Measurements from ENCODE around the gene TBC1D5.
A peak's percentile ranks its signal among the peaks of the same experiment; 100 is the strongest.
"Not testable (repeated sequence)": the region's sequence is repeated elsewhere in the genome, so short reads cannot be mapped to it uniquely, and the experiment has no call there.

The TBC1D5 gene

DNA sequence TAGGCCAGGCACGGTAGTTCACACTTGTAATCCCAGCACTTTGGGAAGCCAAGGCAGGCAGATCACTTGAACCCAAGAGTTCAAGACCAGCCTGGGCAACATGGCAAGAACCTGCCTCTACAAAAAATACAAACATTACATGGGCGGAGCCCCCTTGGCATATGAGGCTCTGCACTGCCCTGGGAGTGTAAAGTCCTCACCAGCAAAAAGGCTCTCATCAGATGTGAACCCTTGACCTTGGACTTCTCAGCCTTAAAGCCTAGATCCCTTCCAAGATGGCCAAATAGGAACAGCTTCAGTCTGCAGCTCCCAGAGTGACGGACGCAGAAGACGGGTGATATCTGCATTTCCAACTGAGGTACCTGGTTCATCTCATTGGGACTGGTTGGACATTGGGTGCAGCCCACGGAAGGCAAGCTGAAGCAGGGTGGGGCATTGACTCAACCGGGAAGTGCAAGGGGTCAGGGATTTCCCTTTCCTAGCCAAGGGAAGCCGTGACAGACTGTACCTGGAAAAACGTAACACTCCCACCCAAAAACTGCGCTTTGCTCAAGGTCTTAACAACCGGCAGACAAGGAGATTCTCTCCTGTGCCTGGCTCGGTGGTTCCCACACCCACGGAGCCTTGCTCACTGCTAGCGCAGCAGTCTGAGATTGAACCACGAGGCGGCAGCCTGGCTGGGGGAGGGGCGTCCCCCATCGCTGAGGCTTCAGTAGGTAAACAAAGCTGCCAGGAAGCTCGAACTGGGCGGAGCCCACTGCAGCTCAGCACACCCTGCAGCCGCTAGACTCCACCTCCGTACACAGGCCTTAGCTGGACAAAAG, 49.4 kb downstream of the TBC1D5 start:
- peaks cover 22% of the 10 kb centered on the region for H3K79me1 ChIP-seq (replicated peaks; ENCODE audit: low read length, poor library complexity, severe bottlenecking)
- not testable (repeated sequence) for H3K36me3 ChIP-seq (ENCODE audit: control insufficient read depth in 1 of 2, insufficient read depth in 2 of 2, low read depth in 1 of 2, low read length in 2 of 2); H4K8ac ChIP-seq (ENCODE audit: low read length); H2BK12ac ChIP-seq (ENCODE audit: low read length in 2 of 2); H3K4ac ChIP-seq (ENCODE audit: low read depth in 1 of 2, low read length in 2 of 2); H3K18ac ChIP-seq (ENCODE audit: low read depth in 1 of 2, low read length in 2 of 2); H3K4me3 ChIP-seq (ENCODE audit: insufficient read depth in 1 of 2, low read depth in 1 of 2, low read length in 2 of 2); H2BK120ac ChIP-seq (ENCODE audit: low read depth, low read length); DNase-seq; H3K27me3 ChIP-seq (ENCODE audit: control insufficient read depth in 1 of 2, insufficient read depth in 1 of 2, low read length in 2 of 2); H3K23ac ChIP-seq (ENCODE audit: low read length in 2 of 2); H3K4me1 ChIP-seq (ENCODE audit: control insufficient read depth, insufficient read depth, low read depth, low read length); H3K9me3 ChIP-seq (ENCODE audit: control insufficient read depth, low read length); H3K14ac ChIP-seq (ENCODE audit: low read length in 2 of 2); H2BK5ac ChIP-seq (ENCODE audit: low read depth, low read length, poor library complexity, severe bottlenecking); H2AK5ac ChIP-seq (ENCODE audit: low read length, severe bottlenecking); H3K4me2 ChIP-seq (ENCODE audit: low read length, poor library complexity, severe bottlenecking); H2AFZ ChIP-seq (ENCODE audit: low read depth, low read length); H3K9ac ChIP-seq (ENCODE audit: low read length); H4K91ac ChIP-seq (ENCODE audit: low read length); H3K27ac ChIP-seq (ENCODE audit: low read length, poor library complexity, severe bottlenecking)
- H2BK15ac ChIP-seq (ENCODE audit: low read depth, poor library complexity, severe bottlenecking) = peak overlapping the region; percentile 53
- 98% methylated on average over 22 of the region's 22 CpGs for WGBS

GRCh38 chr3:17687566-17687965, 54.9 kb downstream of the TBC1D5 start:
- no peak overlapping the region for H2BK12ac ChIP-seq (ENCODE audit: low read length in 2 of 2)
- no peaks in the 10 kb centered on the region for H3K36me3 ChIP-seq (ENCODE audit: control insufficient read depth in 1 of 2, insufficient read depth in 2 of 2, low read depth in 1 of 2, low read length in 2 of 2)
- no peak overlapping the region for H2BK15ac ChIP-seq (ENCODE audit: low read depth, poor library complexity, severe bottlenecking)
- no peak overlapping the region for H4K8ac ChIP-seq (ENCODE audit: low read length)
- WGBS = 100% methylated on average over 1 of the region's 1 CpG
- H2BK120ac ChIP-seq (ENCODE audit: low read depth, low read length) = no peak overlapping the region
- no peak overlapping the region for H3K9ac ChIP-seq (ENCODE audit: low read length)
- no peak overlapping the region for H2AK5ac ChIP-seq (ENCODE audit: low read length, severe bottlenecking)
- no peak overlapping the region for H3K14ac ChIP-seq (ENCODE audit: low read length in 2 of 2)
- no peak overlapping the region for H3K18ac ChIP-seq (ENCODE audit: low read depth in 1 of 2, low read length in 2 of 2)
- no peaks in the 10 kb centered on the region for H3K27me3 ChIP-seq (ENCODE audit: control insufficient read depth in 1 of 2, insufficient read depth in 1 of 2, low read length in 2 of 2)
- no peaks in the 10 kb centered on the region for H3K9me3 ChIP-seq (ENCODE audit: control insufficient read depth, low read length)
- H3K4me3 ChIP-seq (ENCODE audit: insufficient read depth in 1 of 2, low read depth in 1 of 2, low read length in 2 of 2) = no peak overlapping the region
- no peak overlapping the region for H3K27ac ChIP-seq (ENCODE audit: low read length, poor library complexity, severe bottlenecking)
- H3K4me2 ChIP-seq (ENCODE audit: low read length, poor library complexity, severe bottlenecking) = no peak overlapping the region
- H3K4ac ChIP-seq (ENCODE audit: low read depth in 1 of 2, low read length in 2 of 2) = no peak overlapping the region
- peaks cover 13% of the 10 kb centered on the region for H3K79me1 ChIP-seq (replicated peaks; ENCODE audit: low read length, poor library complexity, severe bottlenecking)
- H3K23ac ChIP-seq (ENCODE audit: low read length in 2 of 2) = no peak overlapping the region
- no peaks in the 10 kb centered on the region for H3K4me1 ChIP-seq (ENCODE audit: control insufficient read depth, insufficient read depth, low read depth, low read length)
- no peak overlapping the region for H2BK5ac ChIP-seq (ENCODE audit: low read depth, low read length, poor library complexity, severe bottlenecking)
- DNase-seq = no peak
- no peak overlapping the region for H2AFZ ChIP-seq (ENCODE audit: low read depth, low read length)
- H4K91ac ChIP-seq (ENCODE audit: low read length) = no peak overlapping the region

GRCh38 chr3:17686613-17687012, 55.8 kb downstream of the TBC1D5 start:
- H3K36me3 ChIP-seq (ENCODE audit: control insufficient read depth in 1 of 2, insufficient read depth in 2 of 2, low read depth in 1 of 2, low read length in 2 of 2) = no peaks in the 10 kb centered on the region
- no peak overlapping the region for H2BK15ac ChIP-seq (ENCODE audit: low read depth, poor library complexity, severe bottlenecking)
- H3K4me2 ChIP-seq (ENCODE audit: low read length, poor library complexity, severe bottlenecking) = no peak overlapping the region
- no peak overlapping the region for H2AK5ac ChIP-seq (ENCODE audit: low read length, severe bottlenecking)
- H3K18ac ChIP-seq (ENCODE audit: low read depth in 1 of 2, low read length in 2 of 2) = no peak overlapping the region
- no peak overlapping the region for H2AFZ ChIP-seq (ENCODE audit: low read depth, low read length)
- peak; percentile 41 for DNase-seq
- H3K23ac ChIP-seq (ENCODE audit: low read length in 2 of 2) = no peak overlapping the region
- H3K14ac ChIP-seq (ENCODE audit: low read length in 2 of 2) = no peak overlapping the region
- no peak overlapping the region for H3K9ac ChIP-seq (ENCODE audit: low read length)
- H3K4me1 ChIP-seq (ENCODE audit: control insufficient read depth, insufficient read depth, low read depth, low read length) = no peaks in the 10 kb centered on the region
- no peak overlapping the region for H3K4ac ChIP-seq (ENCODE audit: low read depth in 1 of 2, low read length in 2 of 2)
- H2BK5ac ChIP-seq (ENCODE audit: low read depth, low read length, poor library complexity, severe bottlenecking) = no peak overlapping the region
- H3K9me3 ChIP-seq (ENCODE audit: control insufficient read depth, low read length) = no peaks in the 10 kb centered on the region
- no peak overlapping the region for H4K91ac ChIP-seq (ENCODE audit: low read length)
- H2BK12ac ChIP-seq (ENCODE audit: low read length in 2 of 2) = no peak overlapping the region
- H3K27me3 ChIP-seq (ENCODE audit: control insufficient read depth in 1 of 2, insufficient read depth in 1 of 2, low read length in 2 of 2) = no peaks in the 10 kb centered on the region
- H3K27ac ChIP-seq (ENCODE audit: low read length, poor library complexity, severe bottlenecking) = no peak overlapping the region
- no peak overlapping the region for H4K8ac ChIP-seq (ENCODE audit: low read length)
- peaks cover 12% of the 10 kb centered on the region for H3K79me1 ChIP-seq (replicated peaks; ENCODE audit: low read length, poor library complexity, severe bottlenecking)
- H2BK120ac ChIP-seq (ENCODE audit: low read depth, low read length) = no peak overlapping the region
- WGBS = 56% methylated on average over 1 of the region's 1 CpG
- H3K4me3 ChIP-seq (ENCODE audit: insufficient read depth in 1 of 2, low read depth in 1 of 2, low read length in 2 of 2) = no peak overlapping the region

GRCh38 chr3:17683542-17684207, 58.8 kb downstream of the TBC1D5 start:
- no peaks in the 10 kb centered on the region for H3K9me3 ChIP-seq (ENCODE audit: control insufficient read depth, low read length)
- no peak overlapping the region for H4K8ac ChIP-seq (ENCODE audit: low read length)
- no peak overlapping the region for H2AFZ ChIP-seq (ENCODE audit: low read depth, low read length)
- H3K4me2 ChIP-seq (ENCODE audit: low read length, poor library complexity, severe bottlenecking) = no peak overlapping the region
- no peak overlapping the region for H3K18ac ChIP-seq (ENCODE audit: low read depth in 1 of 2, low read length in 2 of 2)
- H3K4ac ChIP-seq (ENCODE audit: low read depth in 1 of 2, low read length in 2 of 2) = no peak overlapping the region
- no peak overlapping the region for H3K9ac ChIP-seq (ENCODE audit: low read length)
- H2BK12ac ChIP-seq (ENCODE audit: low read length in 2 of 2) = no peak overlapping the region
- no peak overlapping the region for H2BK120ac ChIP-seq (ENCODE audit: low read depth, low read length)
- H3K4me1 ChIP-seq (ENCODE audit: control insufficient read depth, insufficient read depth, low read depth, low read length) = no peaks in the 10 kb centered on the region
- no peaks in the 10 kb centered on the region for H3K36me3 ChIP-seq (ENCODE audit: control insufficient read depth in 1 of 2, insufficient read depth in 2 of 2, low read depth in 1 of 2, low read length in 2 of 2)
- no peak overlapping the region for H3K27ac ChIP-seq (ENCODE audit: low read length, poor library complexity, severe bottlenecking)
- H2BK15ac ChIP-seq (ENCODE audit: low read depth, poor library complexity, severe bottlenecking) = no peak overlapping the region
- H4K91ac ChIP-seq (ENCODE audit: low read length) = no peak overlapping the region
- H2AK5ac ChIP-seq (ENCODE audit: low read length, severe bottlenecking) = no peak overlapping the region
- H3K27me3 ChIP-seq (ENCODE audit: control insufficient read depth in 1 of 2, insufficient read depth in 1 of 2, low read length in 2 of 2) = no peaks in the 10 kb centered on the region
- no peak overlapping the region for H3K14ac ChIP-seq (ENCODE audit: low read length in 2 of 2)
- H3K79me1 ChIP-seq (replicated peaks; ENCODE audit: low read length, poor library complexity, severe bottlenecking) = peaks cover 7% of the 10 kb centered on the region
- WGBS = 93% methylated on average over 2 of the region's 4 CpGs
- H2BK5ac ChIP-seq (ENCODE audit: low read depth, low read length, poor library complexity, severe bottlenecking) = no peak overlapping the region
- no peak for DNase-seq
- no peak overlapping the region for H3K23ac ChIP-seq (ENCODE audit: low read length in 2 of 2)
- no peak overlapping the region for H3K4me3 ChIP-seq (ENCODE audit: insufficient read depth in 1 of 2, low read depth in 1 of 2, low read length in 2 of 2)

Data from mesenchymal stem cell (in vitro differentiated cells and primary cell).